ENCODE results near the gene GLIPR1L1. TPM values are rescaled to one million over a fixed set of nuclear protein-coding genes. Genes with fewer than 3 reads are reported as not detected.

GLIPR1L1 gene
- total and polyA plus RNA-seq, 2 experiments from 2014 or later, result not detected

DNA sequence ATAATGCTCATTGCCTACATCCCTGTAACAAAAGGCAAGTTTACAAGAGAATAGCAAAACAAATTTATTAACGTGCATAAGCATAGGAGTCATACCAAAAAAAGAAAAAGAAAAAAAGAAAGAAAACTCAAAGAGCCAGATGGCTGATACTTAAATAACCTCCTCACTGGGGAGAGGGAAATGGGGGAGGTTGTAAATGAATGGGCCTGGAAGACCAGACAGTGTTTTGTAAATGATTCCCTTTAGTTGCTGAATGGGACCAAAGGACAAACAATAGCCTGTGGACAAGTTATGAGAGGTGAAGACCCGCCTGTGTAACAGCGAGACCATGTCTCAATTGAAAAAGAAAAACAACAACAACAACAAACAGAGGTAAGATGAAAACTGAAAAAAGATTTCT is 39.7 kb upstream of the GLIPR1L1 start:
- TF ChIP-seq, protein P1, sequence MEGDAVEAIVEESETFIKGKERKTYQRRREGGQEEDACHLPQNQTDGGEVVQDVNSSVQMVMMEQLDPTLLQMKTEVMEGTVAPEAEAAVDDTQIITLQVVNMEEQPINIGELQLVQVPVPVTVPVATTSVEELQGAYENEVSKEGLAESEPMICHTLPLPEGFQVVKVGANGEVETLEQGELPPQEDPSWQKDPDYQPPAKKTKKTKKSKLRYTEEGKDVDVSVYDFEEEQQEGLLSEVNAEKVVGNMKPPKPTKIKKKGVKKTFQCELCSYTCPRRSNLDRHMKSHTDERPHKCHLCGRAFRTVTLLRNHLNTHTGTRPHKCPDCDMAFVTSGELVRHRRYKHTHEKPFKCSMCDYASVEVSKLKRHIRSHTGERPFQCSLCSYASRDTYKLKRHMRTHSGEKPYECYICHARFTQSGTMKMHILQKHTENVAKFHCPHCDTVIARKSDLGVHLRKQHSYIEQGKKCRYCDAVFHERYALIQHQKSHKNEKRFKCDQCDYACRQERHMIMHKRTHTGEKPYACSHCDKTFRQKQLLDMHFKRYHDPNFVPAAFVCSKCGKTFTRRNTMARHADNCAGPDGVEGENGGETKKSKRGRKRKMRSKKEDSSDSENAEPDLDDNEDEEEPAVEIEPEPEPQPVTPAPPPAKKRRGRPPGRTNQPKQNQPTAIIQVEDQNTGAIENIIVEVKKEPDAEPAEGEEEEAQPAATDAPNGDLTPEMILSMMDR (IDR thresholded peaks at IDR 0.05; ENCODE audit: low read depth, low read length), result no peak
- Histone ChIP-seq H3K36me3 (no peaks in the 10 kb centered on the region), H3K4me1 (ENCODE audit: low read depth) (no peaks in the 10 kb centered on the region), H3K27me3 (no peaks in the 10 kb centered on the region), H3K4me3 (no peak overlapping the region), H3K27ac (no peak overlapping the region), H3K9me3 (ENCODE audit: low read depth) (no peaks in the 10 kb centered on the region)
- no peak for DNase-seq (ENCODE audit: low read depth in 1 of 2, low spot score in 1 of 2)

DNA sequence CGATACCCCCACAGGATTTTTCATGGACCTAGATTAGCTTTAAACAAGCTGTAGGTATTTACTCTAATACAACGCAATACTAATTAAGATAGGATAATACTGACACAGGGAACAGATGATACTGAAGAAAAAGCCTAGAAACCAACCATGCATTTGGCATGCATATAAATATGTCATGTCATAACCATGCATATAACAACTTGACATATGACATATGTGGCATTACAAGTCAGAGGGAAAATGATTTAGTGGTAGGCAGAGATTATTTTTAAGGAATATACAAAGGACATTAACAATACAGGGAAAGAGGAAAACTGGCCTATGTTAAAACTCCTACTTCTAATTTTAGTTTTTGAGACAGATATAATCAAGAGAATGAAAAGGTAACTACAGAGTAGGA is 32.2 kb upstream of the GLIPR1L1 start:
- TF ChIP-seq, protein P1 (IDR thresholded peaks at IDR 0.05; ENCODE audit: low read depth, low read length), result no peak
- no peak overlapping the region for H3K27ac ChIP-seq
- no peak overlapping the region for H3K4me3 ChIP-seq
- H3K36me3 ChIP-seq, result no peaks in the 10 kb centered on the region
- H3K9me3 ChIP-seq (ENCODE audit: low read depth), result no peaks in the 10 kb centered on the region
- H3K27me3 ChIP-seq, result no peaks in the 10 kb centered on the region
- DNase-seq (ENCODE audit: low read depth in 1 of 2, low spot score in 1 of 2), result no peak
- no peaks in the 10 kb centered on the region for H3K4me1 ChIP-seq (ENCODE audit: low read depth)

DNA sequence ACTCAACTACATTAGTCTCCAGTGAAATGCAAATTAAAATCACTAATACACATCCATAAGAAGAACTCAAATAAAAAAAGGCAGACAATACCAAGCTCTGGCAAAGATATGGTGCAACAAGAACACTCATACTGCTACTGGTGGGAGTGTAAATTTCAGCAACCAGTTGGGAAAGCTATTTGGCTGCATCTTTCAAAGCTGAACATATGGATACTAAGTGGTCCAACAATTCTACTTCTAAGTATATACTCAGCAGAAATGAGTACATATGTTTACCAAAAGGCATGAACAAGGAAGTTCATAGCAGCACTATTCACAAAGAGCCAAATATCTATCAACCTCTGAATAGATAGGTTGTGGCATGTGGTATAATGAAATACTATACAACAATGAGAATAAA is 31.7 kb upstream of the GLIPR1L1 start:
- H3K9me3 ChIP-seq (ENCODE audit: low read depth), result no peaks in the 10 kb centered on the region

DNA sequence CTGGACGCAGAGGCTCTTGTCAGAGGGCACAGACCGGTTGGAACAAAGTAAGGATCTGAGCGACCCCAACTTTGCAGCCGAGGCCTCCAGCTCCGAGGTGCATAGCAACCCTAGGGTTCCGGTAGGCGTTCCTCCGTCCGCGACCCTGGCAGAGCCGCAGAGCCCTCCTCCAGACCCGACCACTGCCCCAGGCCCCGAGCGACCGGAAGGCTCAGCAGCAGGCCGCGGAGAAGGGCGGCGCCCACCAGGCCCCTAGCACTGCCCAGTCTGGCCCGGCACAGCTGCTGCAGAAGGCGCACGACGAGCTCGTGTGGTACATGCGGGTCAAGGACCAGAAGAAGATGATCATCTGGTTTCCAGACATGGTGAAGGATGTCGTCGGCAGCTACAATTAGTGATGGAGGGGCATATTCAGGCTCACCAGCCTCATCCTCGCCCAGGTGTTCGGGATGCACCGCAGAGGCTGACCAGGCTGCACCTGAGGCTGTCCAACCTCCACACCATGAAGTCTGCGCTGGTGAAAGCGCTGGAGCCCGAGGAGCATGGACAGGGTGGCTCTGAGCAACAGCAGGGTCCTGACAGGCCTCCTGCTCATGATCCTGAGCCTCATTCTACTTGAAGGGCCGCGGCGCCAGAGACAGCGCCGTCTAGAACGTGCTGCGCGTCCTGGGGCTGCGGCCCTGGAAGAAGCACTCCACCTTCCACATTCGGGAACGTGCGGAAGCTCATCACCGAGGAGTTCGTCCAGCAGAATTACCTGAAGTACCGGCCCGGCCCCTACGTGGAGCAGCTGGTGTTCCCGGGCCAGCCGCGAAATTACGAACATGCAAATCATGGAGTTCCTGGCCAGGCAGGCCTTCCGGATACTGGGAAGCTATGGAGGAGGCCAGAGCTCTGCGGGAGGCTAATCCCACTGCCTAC is 28.8 kb upstream of the GLIPR1L1 start:
- H3K4me1 ChIP-seq (ENCODE audit: low read depth), result no peaks in the 10 kb centered on the region
- TF ChIP-seq, protein P1 (IDR thresholded peaks at IDR 0.05; ENCODE audit: low read depth, low read length), result no peak
- no peak for DNase-seq (ENCODE audit: low read depth in 1 of 2, low spot score in 1 of 2)

More for the DNA sequence above, 31.7 kb upstream of the GLIPR1L1 start:
- Histone ChIP-seq H3K36me3 (no peaks in the 10 kb centered on the region), H3K4me1 (ENCODE audit: low read depth) (no peaks in the 10 kb centered on the region), H3K4me3 (no peak overlapping the region), H3K27ac (no peak overlapping the region), H3K27me3 (no peaks in the 10 kb centered on the region)
- DNase-seq (ENCODE audit: low read depth in 1 of 2, low spot score in 1 of 2), result no peak
- TF ChIP-seq, protein P1 (IDR thresholded peaks at IDR 0.05; ENCODE audit: low read depth, low read length), result no peak

DNA sequence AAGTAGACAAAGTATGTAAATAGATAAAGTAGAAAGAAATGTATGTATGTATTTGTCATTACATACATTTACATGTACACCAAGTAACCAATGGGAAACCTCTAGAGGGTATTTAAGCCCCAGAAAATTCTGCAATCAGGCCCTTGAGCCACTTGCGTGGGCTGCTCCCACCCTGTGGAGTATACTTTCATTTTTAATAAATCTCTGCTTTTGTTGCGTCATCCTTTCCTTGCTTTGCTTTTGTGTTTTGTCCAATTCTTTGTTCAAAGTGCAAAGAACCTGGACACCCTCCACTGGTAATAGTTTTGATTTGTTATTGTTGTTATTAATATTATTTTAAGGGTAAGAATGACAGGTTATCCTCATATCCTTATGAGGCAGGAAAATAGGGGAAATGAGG is 26.2 kb upstream of the GLIPR1L1 start:
- Histone ChIP-seq H3K36me3 (no peaks in the 10 kb centered on the region), H3K27ac (no peak overlapping the region), H3K9me3 (ENCODE audit: low read depth) (no peaks in the 10 kb centered on the region), H3K4me3 (no peak overlapping the region), H3K27me3 (no peaks in the 10 kb centered on the region), H3K4me1 (ENCODE audit: low read depth) (no peaks in the 10 kb centered on the region)
- peak in 1 of 2 donors; percentile 6 for DNase-seq (ENCODE audit: low read depth in 1 of 2, low spot score in 1 of 2)
- TF ChIP-seq, protein P1 (IDR thresholded peaks at IDR 0.05; ENCODE audit: low read depth, low read length), result no peak

More for the DNA sequence above, 28.8 kb upstream of the GLIPR1L1 start:
- no peaks in the 10 kb centered on the region for H3K27me3 ChIP-seq
- H3K4me3 ChIP-seq, result no peak overlapping the region
- H3K9me3 ChIP-seq (ENCODE audit: low read depth), result no peaks in the 10 kb centered on the region
- H3K27ac ChIP-seq, result no peak overlapping the region
- no peaks in the 10 kb centered on the region for H3K36me3 ChIP-seq

Measured in cardiac muscle cell (in vitro differentiated cells and primary cell).